IMR-90 (cell line): Measurements from ENCODE around the gene UBE2O. TPM values are rescaled to one million over a fixed set of nuclear protein-coding genes. Genes with fewer than 3 reads are reported as not detected.

Experiments used
- ATAC-seq: fragments of 200-7000 bp; cut with Tn5 transposase; 2 replicates; pipeline ENCODE4 v1.9.1; 2020; ENCODE audit warnings: low read depth, mild to moderate bottlenecking, moderate library complexity
- BruUV-seq: library from RNA; stranded (reverse); fragments of 400-500 nt; replicated peaks from 2 replicates; lab custom pipeline; 2021; lab: Mats Ljungman, UMichigan
- CTCF ChIA-PET: fragments of 300-600 bp; formaldehyde crosslinking; extraction: SDS; loops from one replicate; lab custom pipeline; 2021; ENCODE audit warnings: antibody characterized with exemption; lab: Yijun Ruan, JAX
- POLR2A ChIA-PET: fragments of 300-600 bp; sonication (Branson Sonifier 250); formaldehyde crosslinking; loops from one replicate; lab custom pipeline; 2022; ENCODE audit warnings: antibody characterized with exemption; ENCODE audit not compliant: unreplicated experiment; lab: Charles Lee
- DNase-seq: peaks from one replicate; pipeline ENCODE4 v3.0.0; 2013
- H2AFZ ChIP-seq: replicated peaks from 2 replicates; pipeline ENCODE3; 2013; ENCODE audit warnings: low read length, mild to moderate bottlenecking; ENCODE audit not compliant: poor library complexity
- H2AK5ac ChIP-seq: 2 replicates; pipeline ENCODE4 v1.6.1; 2013; ENCODE audit warnings: low read depth, low read length, inconsistent platforms
- H2AK9ac ChIP-seq: replicated peaks from 2 replicates; pipeline ENCODE3; 2013; ENCODE audit warnings: mild to moderate bottlenecking, low read depth, low read length, moderate library complexity; ENCODE audit not compliant: poor library complexity
- H2BK120ac ChIP-seq: 2 replicates; pipeline ENCODE4 v1.6.1; 2013; ENCODE audit warnings: low read depth, low read length, inconsistent platforms
- H2BK15ac ChIP-seq: 3 replicates; pipeline ENCODE4 v1.6.1; 2013; ENCODE audit warnings: low read depth, low read length, inconsistent platforms
- H2BK20ac ChIP-seq: 2 replicates; pipeline ENCODE4 v1.6.1; 2013; ENCODE audit warnings: low read depth, mild to moderate bottlenecking, inconsistent platforms, low read length, moderate library complexity
- H2BK5ac ChIP-seq: 2 replicates; pipeline ENCODE4 v1.6.1; 2013; ENCODE audit warnings: mild to moderate bottlenecking, low read depth, low read length, inconsistent platforms; ENCODE audit not compliant: poor library complexity, severe bottlenecking
- H3K14ac ChIP-seq: replicated peaks from 2 replicates; pipeline ENCODE4 v1.6.1; 2013; ENCODE audit warnings: low read depth, low read length, inconsistent platforms
- H3K18ac ChIP-seq: 2 replicates; pipeline ENCODE4 v1.6.1; 2013; ENCODE audit warnings: low read depth, low read length, control low read depth
- H3K23ac ChIP-seq: 2 replicates; pipeline ENCODE4 v1.6.1; 2013; ENCODE audit warnings: low read depth, low read length, inconsistent platforms
- H3K27ac ChIP-seq: 2 replicates; pipeline ENCODE4 v1.5.1; 2013; ENCODE audit warnings: mild to moderate bottlenecking, control low read depth, low read length; ENCODE audit not compliant: insufficient read depth
- H3K27me3 ChIP-seq: 2 replicates; pipeline ENCODE4 v1.6.1; 2013; ENCODE audit warnings: low read length; ENCODE audit not compliant: control insufficient read depth, insufficient read depth
- H3K36me3 ChIP-seq: 2 replicates; pipeline ENCODE4 v1.6.1; 2013; ENCODE audit warnings: low read length, mixed read lengths; ENCODE audit not compliant: control insufficient read depth, insufficient read depth
- H3K4ac ChIP-seq: 2 replicates; pipeline ENCODE4 v1.6.1; 2013; ENCODE audit warnings: low read depth, low read length, inconsistent platforms
- H3K4me1 ChIP-seq: 2 replicates; pipeline ENCODE4 v1.6.1; 2013; ENCODE audit warnings: low read length, mixed read lengths; ENCODE audit not compliant: control insufficient read depth, insufficient read depth
- H3K4me2 ChIP-seq: 2 replicates; pipeline ENCODE4 v1.6.1; 2013; ENCODE audit warnings: low read depth, mild to moderate bottlenecking, control low read depth, low read length, moderate library complexity
- H3K4me3 ChIP-seq: 2 replicates; pipeline ENCODE4 v1.5.1; 2013; ENCODE audit warnings: low read depth, mild to moderate bottlenecking, control low read depth, low read length, moderate library complexity; ENCODE audit not compliant: insufficient read depth
- H3K56ac ChIP-seq: 2 replicates; pipeline ENCODE4 v1.6.1; 2013; ENCODE audit warnings: low read length, inconsistent platforms; ENCODE audit not compliant: insufficient read depth; ENCODE audit errors: extremely low read depth
- H3K79me1 ChIP-seq, 2 experiments: 2 replicates each; pipeline ENCODE4 v1.6.1; 2013; ENCODE audit warnings: low read length in 2 of 2, inconsistent platforms in 1 of 2, low read depth in 1 of 2
- H3K9ac ChIP-seq: 2 replicates; pipeline ENCODE4 v1.6.1; 2013; ENCODE audit warnings: low read depth, low read length, control low read depth
- H3K9me1 ChIP-seq: 2 replicates; pipeline ENCODE4 v1.6.1; 2013; ENCODE audit warnings: low read length, inconsistent platforms; ENCODE audit not compliant: insufficient read depth
- H3K9me3 ChIP-seq: 2 replicates; pipeline ENCODE4 v1.6.1; 2013; ENCODE audit warnings: low read length; ENCODE audit not compliant: control insufficient read depth, insufficient read depth
- H4K20me1 ChIP-seq: 2 replicates; pipeline ENCODE4 v1.6.1; 2013; ENCODE audit warnings: low read length, inconsistent platforms; ENCODE audit not compliant: insufficient read depth
- H4K5ac ChIP-seq: 2 replicates; pipeline ENCODE4 v1.6.1; 2013; ENCODE audit warnings: mild to moderate bottlenecking, low read depth, low read length, control low read depth
- H4K8ac ChIP-seq, 2 experiments: 2 replicates each; pipeline ENCODE4 v1.6.1; 2013; ENCODE audit warnings: low read depth in 2 of 2, low read length in 2 of 2, control low read depth in 1 of 2, inconsistent platforms in 1 of 2
- H4K91ac ChIP-seq: 2 replicates; pipeline ENCODE4 v1.6.1; 2013; ENCODE audit warnings: low read depth, low read length, inconsistent platforms; ENCODE audit not compliant: insufficient read depth
- BHLHE40 ChIP-seq: fragments of 150-350 bp; IDR thresholded peaks from 2 replicates; pipeline ENCODE4 v1.6.1; 2016; ENCODE audit warnings: mild to moderate bottlenecking, low read depth, low read length
- CEBPB ChIP-seq: IDR thresholded peaks from 2 replicates; pipeline ENCODE4 v1.6.1; 2012; ENCODE audit warnings: low read depth, low read length, improper control_type of control experiment
- CHD1 ChIP-seq: IDR thresholded peaks from 2 replicates; pipeline ENCODE4 v1.6.1; 2012; ENCODE audit warnings: low read depth, low read length, improper control_type of control experiment
- FOS ChIP-seq: fragments of 150-350 bp; IDR thresholded peaks from 2 replicates; pipeline ENCODE4 v1.6.1; 2016; ENCODE audit warnings: low read depth, low read length
- MAFK ChIP-seq: IDR thresholded peaks from 2 replicates; pipeline ENCODE4 v1.6.1; 2012; ENCODE audit warnings: low read depth, low read length, improper control_type of control experiment
- MAZ ChIP-seq: IDR thresholded peaks from 2 replicates; pipeline ENCODE4 v1.6.1; 2012; ENCODE audit warnings: low read depth, mild to moderate bottlenecking, low read length, improper control_type of control experiment, moderate library complexity, borderline replicate concordance
- MXI1 ChIP-seq: IDR thresholded peaks from 2 replicates; pipeline ENCODE4 v1.6.1; 2012; ENCODE audit warnings: low read depth, mild to moderate bottlenecking, low read length, moderate library complexity, borderline replicate concordance
- NFE2L2 ChIP-seq: fragments of 150-350 bp; IDR thresholded peaks from 2 replicates; pipeline ENCODE4 v1.6.1; 2016; ENCODE audit warnings: low read depth, mild to moderate bottlenecking, low read length
- POLR2A ChIP-seq: IDR thresholded peaks from 2 replicates; pipeline ENCODE4 v1.6.1; 2012; ENCODE audit warnings: mild to moderate bottlenecking, low read depth, low read length
- RAD21 ChIP-seq: IDR thresholded peaks from 2 replicates; pipeline ENCODE4 v1.6.1; 2012; ENCODE audit warnings: low read length, improper control_type of control experiment
- RCOR1 ChIP-seq: IDR thresholded peaks from 2 replicates; pipeline ENCODE4 v1.6.1; 2012; ENCODE audit warnings: mild to moderate bottlenecking, low read length, improper control_type of control experiment; ENCODE audit not compliant: insufficient replicate concordance
- RFX5 ChIP-seq: IDR thresholded peaks from 2 replicates; pipeline ENCODE4 v1.8.0; 2012; ENCODE audit warnings: low read depth, mild to moderate bottlenecking, low read length, moderate library complexity
- SMC3 ChIP-seq: fragments of 150-350 bp; IDR thresholded peaks from 2 replicates; pipeline ENCODE4 v1.6.1; 2016; ENCODE audit warnings: low read depth, mild to moderate bottlenecking, antibody characterized with exemption, low read length, moderate library complexity
- WGBS, 2 experiments: methylation state at CpG; one replicate each; pipeline versions ENCODE4 v1.1.5 to v1.1.7; 2013; ENCODE audit warnings: missing lambda C conversion rate in 2 of 2; ENCODE audit not compliant: insufficient read length in 1 of 2; ENCODE audit errors: extremely low coverage in 2 of 2; 5-methylcytosine and 5-hydroxymethylcytosine counted together
- dilution Hi-C: fragments of 300-500 bp; cut with HindIII; formaldehyde crosslinking; loops from one replicate; pipeline ENCODE4 v1.14.3; 2018; ENCODE audit warnings: low sequenced_read_pairs; ENCODE audit not compliant: unreplicated experiment
- in situ Hi-C: fragments of 300-500 bp; cut with MboI; formaldehyde crosslinking; loops from 3 replicates; pipeline ENCODE4 v1.14.3; 2019; ENCODE audit warnings: low sequenced_read_pairs, inconsistent platforms, mixed read lengths
- intact Hi-C: fragments of 100-400 bp; cut with micrococcal nuclease; formaldehyde crosslinking; loops from 2 replicates; pipeline ENCODE4 v1.10.0; 2022
- polyA plus RNA-seq, 3 experiments: library from polyadenylated mRNA; depleted of rRNA; stranded (reverse); fragments of >200 nt; gene quantifications; 2 replicates each; pipeline ENCODE4 v1.2.3, GENCODE V29; 2012; ENCODE audit warnings: low replicate concordance in 1 of 3
- total RNA-seq: library from RNA; depleted of rRNA; stranded (reverse); fragments of >200 nt; gene quantifications from 2 replicates; pipeline ENCODE4 v1.2.3, GENCODE V29; 2012
- TF ChIP-seq, protein P1 (sequence below): fragments of 150-350 bp; IDR thresholded peaks from 2 replicates; pipeline ENCODE4 v1.6.1; 2016; ENCODE audit warnings: low read depth, mild to moderate bottlenecking, low read length, moderate library complexity, borderline replicate concordance
- TF ChIP-seq, protein P2 (sequence below): conservative IDR thresholded peaks from 2 replicates; pipeline ENCODE4 v1.5.1; 2012; ENCODE audit warnings: mild to moderate bottlenecking, low read depth, low read length, improper control_type of control experiment

Gene UBE2O
- total and polyA plus RNA-seq, 2 of the 4 experiments (the other 2 are of a cell fraction): 17.6 TPM

DNA sequence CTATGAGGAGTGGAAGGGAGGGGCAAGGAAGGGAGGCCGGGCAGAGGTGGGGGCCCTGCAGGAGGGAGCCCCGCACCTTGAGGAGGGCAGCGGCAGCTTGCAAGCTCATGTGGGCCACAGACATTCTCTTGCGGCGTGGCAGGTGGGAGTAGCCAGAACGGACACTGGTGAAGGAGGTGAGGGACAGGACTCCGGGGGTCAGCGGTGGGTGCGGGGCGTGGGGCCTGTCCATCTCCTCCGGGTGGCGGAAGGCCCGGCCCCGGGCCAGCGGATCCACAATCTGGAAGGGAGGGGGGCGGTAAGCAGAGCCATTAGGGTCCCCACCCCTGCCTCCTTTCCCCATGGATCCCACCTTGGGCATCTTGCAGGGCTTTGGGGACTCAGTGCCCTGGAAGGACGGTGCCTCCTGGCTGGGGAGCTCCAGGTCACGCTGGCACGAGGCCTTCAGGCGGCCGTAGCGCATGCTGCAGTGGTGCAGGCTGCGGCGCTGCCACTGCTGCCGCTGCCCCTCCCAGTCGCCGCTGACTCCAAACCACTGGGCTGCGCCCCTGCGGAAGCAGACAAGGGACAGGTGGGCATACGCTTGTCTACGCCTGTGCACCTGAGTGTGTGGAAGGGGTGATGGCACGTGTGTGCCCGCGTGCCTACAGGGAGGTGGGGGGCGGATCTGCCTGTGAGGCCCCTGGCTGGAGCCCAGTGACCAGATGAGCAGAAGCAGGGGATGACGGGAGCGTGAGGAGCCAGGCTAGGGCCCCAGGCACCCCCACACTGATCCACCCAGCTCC, 26.0 kb upstream of the UBE2O start:
- no TSS peak for BruUV-seq
- H4K91ac ChIP-seq: no peak overlapping the region
- no peak overlapping the region for H2BK20ac ChIP-seq
- H3K79me1 ChIP-seq: no peaks in the 10 kb centered on the region
- H2BK5ac ChIP-seq: no peak overlapping the region
- intact Hi-C loops: no loop called here
- in situ Hi-C loops: no loop called here
- WGBS, 2 experiments: 97% methylated on average over 16 of the region's 37 CpGs; no CpG with 5 or more reads in 1 of the 2 experiments
- no peak overlapping the region for H3K56ac ChIP-seq
- H2AK9ac ChIP-seq: no peak overlapping the region
- no peaks in the 10 kb centered on the region for H4K20me1 ChIP-seq
- H3K14ac ChIP-seq: no peak overlapping the region
- H2AFZ ChIP-seq: no peak overlapping the region
- TF ChIP-seq RCOR1 (no peak), CEBPB (no peak), RFX5 (no peak), MAFK (no peak), CHD1 (no peak), POLR2A (no peak), SMC3 (no peak), FOS (no peak), MAZ (no peak), RAD21 (no peak), NFE2L2 (no peak), BHLHE40 (no peak), MXI1 (no peak)
- TF ChIP-seq, protein P1, sequence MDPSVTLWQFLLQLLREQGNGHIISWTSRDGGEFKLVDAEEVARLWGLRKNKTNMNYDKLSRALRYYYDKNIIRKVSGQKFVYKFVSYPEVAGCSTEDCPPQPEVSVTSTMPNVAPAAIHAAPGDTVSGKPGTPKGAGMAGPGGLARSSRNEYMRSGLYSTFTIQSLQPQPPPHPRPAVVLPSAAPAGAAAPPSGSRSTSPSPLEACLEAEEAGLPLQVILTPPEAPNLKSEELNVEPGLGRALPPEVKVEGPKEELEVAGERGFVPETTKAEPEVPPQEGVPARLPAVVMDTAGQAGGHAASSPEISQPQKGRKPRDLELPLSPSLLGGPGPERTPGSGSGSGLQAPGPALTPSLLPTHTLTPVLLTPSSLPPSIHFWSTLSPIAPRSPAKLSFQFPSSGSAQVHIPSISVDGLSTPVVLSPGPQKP: no peak
- TF ChIP-seq, protein P2, sequence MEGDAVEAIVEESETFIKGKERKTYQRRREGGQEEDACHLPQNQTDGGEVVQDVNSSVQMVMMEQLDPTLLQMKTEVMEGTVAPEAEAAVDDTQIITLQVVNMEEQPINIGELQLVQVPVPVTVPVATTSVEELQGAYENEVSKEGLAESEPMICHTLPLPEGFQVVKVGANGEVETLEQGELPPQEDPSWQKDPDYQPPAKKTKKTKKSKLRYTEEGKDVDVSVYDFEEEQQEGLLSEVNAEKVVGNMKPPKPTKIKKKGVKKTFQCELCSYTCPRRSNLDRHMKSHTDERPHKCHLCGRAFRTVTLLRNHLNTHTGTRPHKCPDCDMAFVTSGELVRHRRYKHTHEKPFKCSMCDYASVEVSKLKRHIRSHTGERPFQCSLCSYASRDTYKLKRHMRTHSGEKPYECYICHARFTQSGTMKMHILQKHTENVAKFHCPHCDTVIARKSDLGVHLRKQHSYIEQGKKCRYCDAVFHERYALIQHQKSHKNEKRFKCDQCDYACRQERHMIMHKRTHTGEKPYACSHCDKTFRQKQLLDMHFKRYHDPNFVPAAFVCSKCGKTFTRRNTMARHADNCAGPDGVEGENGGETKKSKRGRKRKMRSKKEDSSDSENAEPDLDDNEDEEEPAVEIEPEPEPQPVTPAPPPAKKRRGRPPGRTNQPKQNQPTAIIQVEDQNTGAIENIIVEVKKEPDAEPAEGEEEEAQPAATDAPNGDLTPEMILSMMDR: no peak
- DNase-seq (no peak), ATAC-seq (no peak)
- H3K27ac ChIP-seq: no peak overlapping the region
- dilution Hi-C loops: no loop called here
- H3K23ac ChIP-seq: no peak overlapping the region
- H4K8ac ChIP-seq: no peak overlapping the region
- H3K18ac ChIP-seq: no peak overlapping the region
- POLR2A ChIA-PET: no interaction called here
- no peak overlapping the region for H2BK15ac ChIP-seq
- no peak overlapping the region for H4K5ac ChIP-seq
- H3K4me1 ChIP-seq: peaks cover 2% of the 10 kb centered on the region
- CTCF ChIA-PET: no interaction called here
- H3K9me3 ChIP-seq: no peaks in the 10 kb centered on the region
- H3K4ac ChIP-seq: no peak overlapping the region
- no peaks in the 10 kb centered on the region for H3K36me3 ChIP-seq
- H3K4me3 ChIP-seq: no peak overlapping the region
- no peaks in the 10 kb centered on the region for H3K27me3 ChIP-seq
- no peak overlapping the region for H3K4me2 ChIP-seq
- no peak overlapping the region for H2AK5ac ChIP-seq
- H3K9ac ChIP-seq: no peak overlapping the region
- H3K9me1 ChIP-seq: peaks cover 2% of the 10 kb centered on the region; the same call in 1 of the 2 replicates
- no peak overlapping the region for H2BK120ac ChIP-seq
